A549 treated with AZD2906 at 1 μM for 4 hours (cell line): Measurements from ENCODE around the gene THOP1. TPM values are rescaled to one million over a fixed set of nuclear protein-coding genes. Genes with fewer than 3 reads are reported as not detected.

Source experiments
- total RNA-seq: library from RNA; stranded (reverse); fragments of 200-300 nt; extraction: Qiagen RNA extraction; gene quantifications from 5 replicates; pipeline ENCODE4 v1.2.3, GENCODE V29; 2022

THOP1 gene
- 83.4 to 100 TPM (median 97.1 TPM) in 5 replicates for total RNA-seq

DNA sequence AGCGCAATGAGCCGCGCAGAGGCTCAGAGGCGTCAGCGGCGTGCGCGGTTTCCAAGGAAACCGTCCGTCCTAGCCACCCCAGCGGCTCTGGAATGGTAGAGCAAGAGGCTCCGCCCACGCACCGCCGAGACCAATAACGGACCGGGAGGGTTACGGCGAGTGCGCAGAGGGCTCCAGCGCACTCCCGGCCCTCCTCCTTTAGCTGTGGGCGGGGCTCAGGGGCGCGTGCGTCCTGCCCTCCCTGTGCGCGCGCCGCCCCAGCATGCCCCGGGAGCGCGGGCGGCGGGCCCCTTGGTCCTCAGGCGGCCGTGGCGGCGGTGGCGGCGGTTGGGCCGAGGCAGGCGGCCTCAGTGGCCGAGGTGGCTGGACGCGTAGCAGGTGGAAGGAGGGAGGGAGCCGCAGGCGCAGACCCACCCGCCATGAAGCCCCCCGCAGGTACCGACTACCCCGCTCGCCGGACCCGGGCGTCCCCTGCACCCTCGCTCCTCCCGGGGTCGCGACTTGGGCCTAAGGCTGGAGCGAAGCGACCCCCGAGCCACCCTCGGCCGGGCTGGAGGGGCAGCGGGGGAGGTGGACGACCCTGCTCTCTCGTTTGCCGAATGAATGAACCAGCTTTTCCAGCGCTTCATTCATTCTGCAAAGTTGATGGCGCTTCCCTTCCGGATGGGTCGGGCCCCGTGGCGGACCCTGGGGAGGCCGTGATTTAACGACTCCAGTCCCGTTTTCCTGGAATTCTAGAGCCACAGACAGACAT lies at the start of gene THOP1:
Gene THOP1, plus strand, starts transcription at position 260 of the 754 bp plus-strand sequence. Its CDS starts 160 bp downstream, at position 420.

GRCh38 chr19:2739602-2740313 lies 45.5 kb upstream of the THOP1 start, which contains the start of gene SLC39A3:
Gene SLC39A3 (minus strand): TSS chr19:2740017. CDS start chr19:2737257, 2,760 bp downstream.

DNA sequence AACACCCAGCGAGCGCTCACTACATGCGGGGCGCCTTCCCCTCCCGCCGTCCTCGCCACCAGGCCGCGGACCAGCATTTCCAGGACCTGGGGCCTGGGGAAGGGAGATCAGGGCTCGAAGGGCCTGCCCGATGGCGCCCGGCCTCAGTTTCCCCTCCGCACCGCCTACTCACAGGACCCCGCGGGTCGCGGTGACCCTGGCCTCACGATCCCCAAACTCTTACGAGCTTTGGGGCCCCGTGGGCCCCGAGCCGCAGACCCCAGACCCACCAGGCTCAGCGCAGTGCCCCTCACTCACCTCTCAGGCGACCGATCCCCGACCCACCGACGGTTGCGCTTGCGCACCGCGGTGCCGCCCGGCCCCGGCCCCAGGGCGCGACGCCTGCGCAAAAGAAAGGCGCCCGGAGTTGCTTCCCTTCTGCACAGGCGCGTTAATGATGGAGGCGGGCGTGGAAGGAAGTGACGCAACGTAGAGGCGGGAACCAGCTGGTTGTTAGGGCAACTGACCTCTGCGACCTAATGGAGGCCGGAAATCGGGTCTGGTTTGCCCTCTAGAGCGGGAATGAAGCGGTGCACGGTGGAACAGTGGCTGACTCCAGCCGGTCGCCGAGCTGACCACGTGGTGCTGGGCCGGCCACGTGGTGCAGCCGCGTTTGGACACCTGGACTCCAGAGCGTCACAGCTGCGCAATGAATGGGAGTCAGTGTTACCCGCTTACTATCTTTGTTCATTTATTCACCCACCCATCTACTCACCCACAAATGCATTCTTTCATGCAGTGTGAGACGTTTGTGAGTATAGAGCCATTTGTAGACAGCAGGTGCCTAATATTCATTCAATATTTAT lies 2.1 kb upstream of the THOP1 start, which contains the start of gene SGTA:
Gene SGTA, minus strand, starts transcription at position 338 of the 845 bp plus-strand sequence. CDS start 14,205 bp downstream, outside the sequence.

DNA sequence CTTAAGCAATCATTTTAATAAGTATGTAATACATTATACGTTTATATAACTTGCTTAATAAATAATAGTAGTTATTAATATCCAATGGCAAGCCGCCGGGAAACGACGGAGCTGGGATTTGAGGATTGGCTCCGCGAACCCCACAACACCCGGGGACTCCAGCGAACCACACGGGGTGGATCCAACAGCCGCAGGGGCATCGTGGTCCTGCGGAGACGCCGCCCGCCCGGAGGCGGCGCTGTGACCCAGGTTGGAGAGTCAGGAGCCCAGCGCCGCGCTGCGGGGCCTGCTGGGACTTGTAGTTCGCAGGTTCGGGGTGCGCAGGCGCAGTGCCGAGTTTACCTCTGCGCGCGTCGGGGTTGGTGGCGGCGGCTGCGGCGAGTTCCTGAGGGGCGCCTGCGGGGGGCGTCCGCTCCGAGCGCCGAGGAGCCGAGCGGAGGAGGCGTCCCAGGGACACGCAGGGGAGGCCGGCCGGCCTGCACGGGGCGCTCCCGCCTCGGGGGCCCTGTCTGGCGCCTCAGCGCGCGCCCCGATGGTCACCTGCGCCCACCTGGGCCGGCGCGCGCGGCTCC lies 34.3 kb downstream of the THOP1 start, which contains the start of gene ZNF554:
Gene ZNF554, plus strand, starts transcription at position 329 of the 572 bp plus-strand sequence. Its CDS starts 204 bp downstream, at position 533.

DNA sequence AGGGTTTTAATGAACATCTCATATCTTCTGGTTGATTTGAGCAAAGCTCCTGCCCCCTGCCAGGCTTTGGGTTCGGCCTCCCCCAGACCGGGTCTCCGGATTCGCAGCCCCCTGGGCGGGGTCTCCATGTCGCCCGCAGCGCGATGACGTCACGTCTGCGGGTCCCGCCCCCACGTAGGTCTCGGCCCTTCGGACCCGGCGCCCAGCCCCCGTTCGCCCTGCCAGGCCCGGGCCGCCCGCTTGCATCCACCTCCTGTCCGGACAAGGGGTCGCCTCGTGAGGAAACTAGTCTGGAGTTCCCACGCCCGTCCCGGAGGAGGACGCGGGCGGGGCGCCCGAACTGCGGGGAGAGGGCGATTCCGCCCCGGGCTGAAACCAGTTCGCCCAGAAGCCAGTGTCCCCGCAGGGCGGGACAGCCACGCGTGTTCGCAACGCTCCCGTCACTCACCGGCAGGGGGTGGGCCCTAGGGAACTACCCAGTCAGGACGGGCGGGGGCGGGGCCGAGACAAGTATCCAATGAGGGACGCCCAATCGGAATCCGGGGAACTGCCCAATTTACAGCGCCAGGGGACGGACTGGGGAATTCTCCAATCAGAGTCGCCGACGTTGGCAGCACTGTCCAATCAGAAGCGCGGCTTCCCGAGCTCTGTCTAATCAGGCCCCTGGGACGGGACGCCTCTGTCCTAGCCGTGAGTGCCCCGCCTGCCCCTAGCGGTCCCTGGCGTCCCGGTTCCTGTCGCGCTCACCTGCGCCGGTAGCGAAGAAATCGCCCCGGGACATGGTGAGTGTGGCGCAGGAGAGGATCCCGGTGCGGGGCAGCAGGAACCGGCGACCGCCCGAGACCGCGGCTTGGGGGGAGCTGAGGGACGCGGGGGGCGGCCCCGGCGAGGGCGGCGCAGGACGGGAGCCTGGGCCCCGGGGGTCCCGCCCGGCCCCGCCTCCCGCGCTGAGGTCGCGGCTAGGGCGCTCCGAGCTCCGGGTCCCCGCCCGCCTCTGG lies 55.8 kb downstream of the THOP1 start, which contains the start of gene ZNF555:
Gene ZNF555, plus strand, starts transcription at position 682 of the 998 bp plus-strand sequence. Its CDS starts 98 bp downstream, at position 780.

Other genes starting within 250 kb of the THOP1 start
- gene GNG7, start 82.8 kb upstream of the THOP1 start, total RNA-seq: 0.03 to 0.08 TPM (median 0.06 TPM) in 5 replicates
- gene DIRAS1, start 64.1 kb upstream of the THOP1 start, total RNA-seq: 3.2 to 4.0 TPM (median 3.9 TPM) in 5 replicates
- 22.1 to 30.9 TPM (median 28.2 TPM) in 5 replicates for gene SLC39A3, start 45.5 kb upstream of the THOP1 start, total RNA-seq
- gene SGTA, start 2.2 kb upstream of the THOP1 start, total RNA-seq: 55.3 to 78.0 TPM (median 68.4 TPM) in 5 replicates
- gene ZNF554, start 34.4 kb downstream of the THOP1 start, total RNA-seq: 0.77 to 1.1 TPM (median 0.91 TPM) in 5 replicates
- 1.8 to 2.8 TPM (median 2.4 TPM) in 5 replicates for gene ZNF555, start 56.0 kb downstream of the THOP1 start, total RNA-seq
- gene ZNF556, start 81.8 kb downstream of the THOP1 start, total RNA-seq: 0.02 to 0.07 TPM (median 0.05 TPM) in 5 replicates
- gene ZNF57, start 115.4 kb downstream of the THOP1 start, total RNA-seq: 3.7 to 5.4 TPM (median 4.1 TPM) in 5 replicates
- gene ZNF77, start 159.5 kb downstream of the THOP1 start, total RNA-seq: 1.4 to 2.0 TPM (median 1.6 TPM) in 5 replicates
- gene TLE6, start 192.1 kb downstream of the THOP1 start, total RNA-seq: 4.7 to 6.8 TPM (median 5.3 TPM) in 5 replicates
- gene TLE2, start 243.8 kb downstream of the THOP1 start, total RNA-seq: 2.5 to 3.8 TPM (median 3.0 TPM) in 5 replicates